Measurements from ENCODE around the gene ATXN7L3. TPM values are rescaled to one million over a fixed set of nuclear protein-coding genes. Genes with fewer than 3 reads are reported as not detected.

ATXN7L3 gene
- total and polyA plus RNA-seq, 2 donors (not counting 3 experiments of a cell fraction or from before 2014, with no cell fraction given) = 61.3 to 82.5 TPM

Small RNA genes lying within 50 kb of the gene (microRNA-seq; reads per million reads assigned to microRNA genes)
- not detected for gene MIR6782 (ENCODE audit: borderline number of aligned reads, borderline replicate concordance)

Small RNA genes lying within 50 kb of the gene (small RNA-seq; reads per million reads assigned to genes)
- not detected for gene MIR6782 (ENCODE audit: insufficient read depth, insufficient read length, low read depth, low replicate concordance)

Other genes with a start within 250 kb of the ATXN7L3 start
- not detected in 2 replicates for gene PYY, start 245.9 kb downstream of the ATXN7L3 start, total RNA-seq
- 0.14 TPM in 1 of 2 replicates, not detected in the other for gene PYY, start 245.9 kb downstream of the ATXN7L3 start, polyA plus RNA-seq
- gene NAGS, start 195.3 kb downstream of the ATXN7L3 start, total RNA-seq = 5.8 and 6.1 TPM in 2 replicates
- gene NAGS, start 195.3 kb downstream of the ATXN7L3 start, polyA plus RNA-seq = 3.3 and 3.7 TPM in 2 replicates
- 29.4 and 30.4 TPM in 2 replicates for gene TMEM101, start 184.9 kb downstream of the ATXN7L3 start, total RNA-seq
- gene TMEM101, start 184.9 kb downstream of the ATXN7L3 start, polyA plus RNA-seq = 60.2 and 61.6 TPM in 2 replicates
- gene LSM12, start 133.2 kb downstream of the ATXN7L3 start, total RNA-seq = 68.9 and 73.5 TPM in 2 replicates
- gene LSM12, start 133.2 kb downstream of the ATXN7L3 start, polyA plus RNA-seq = 34.3 and 36.5 TPM in 2 replicates
- gene G6PC3, start 129.1 kb downstream of the ATXN7L3 start, total RNA-seq = 74.1 and 78.4 TPM in 2 replicates
- gene G6PC3, start 129.1 kb downstream of the ATXN7L3 start, polyA plus RNA-seq = 194 and 277 TPM in 2 replicates
- 40.2 and 40.4 TPM in 2 replicates for gene HDAC5, start 76.2 kb downstream of the ATXN7L3 start, total RNA-seq
- 35.4 and 40.0 TPM in 2 replicates for gene HDAC5, start 76.2 kb downstream of the ATXN7L3 start, polyA plus RNA-seq
- 9.0 and 10.1 TPM in 2 replicates for gene HROB, start 58.0 kb downstream of the ATXN7L3 start, total RNA-seq
- gene HROB, start 58.0 kb downstream of the ATXN7L3 start, polyA plus RNA-seq = 6.9 and 7.0 TPM in 2 replicates
- not detected in 2 replicates for gene ASB16, start 29.2 kb downstream of the ATXN7L3 start, total RNA-seq
- not detected in 2 replicates for gene ASB16, start 29.2 kb downstream of the ATXN7L3 start, polyA plus RNA-seq
- gene TMUB2, start 12.9 kb downstream of the ATXN7L3 start, total RNA-seq = 39.5 and 43.6 TPM in 2 replicates
- 72.5 and 80.0 TPM in 2 replicates for gene TMUB2, start 12.9 kb downstream of the ATXN7L3 start, polyA plus RNA-seq
- 74.3 and 84.7 TPM in 2 replicates for gene UBTF, start 19.8 kb upstream of the ATXN7L3 start, total RNA-seq
- 10.8 and 14.7 TPM in 2 replicates for gene UBTF, start 19.8 kb upstream of the ATXN7L3 start, polyA plus RNA-seq
- gene SLC4A1, start 68.3 kb upstream of the ATXN7L3 start, total RNA-seq = not detected in 2 replicates
- gene SLC4A1, start 68.3 kb upstream of the ATXN7L3 start, polyA plus RNA-seq = not detected in 2 replicates
- not detected in 2 replicates for gene RUNDC3A, start 108.7 kb upstream of the ATXN7L3 start, total RNA-seq
- gene RUNDC3A, start 108.7 kb upstream of the ATXN7L3 start, polyA plus RNA-seq = 0.12 and 0.13 TPM in 2 replicates
- gene SLC25A39, start 124.9 kb upstream of the ATXN7L3 start, total RNA-seq = 88.5 and 97.9 TPM in 2 replicates
- 151 and 159 TPM in 2 replicates for gene SLC25A39, start 124.9 kb upstream of the ATXN7L3 start, polyA plus RNA-seq
- 343 and 346 TPM in 2 replicates for gene GRN, start 145.4 kb upstream of the ATXN7L3 start, total RNA-seq
- gene GRN, start 145.4 kb upstream of the ATXN7L3 start, polyA plus RNA-seq = 1,034 and 1,362 TPM in 2 replicates
- gene FAM171A2, start 164.0 kb upstream of the ATXN7L3 start, total RNA-seq = 12.0 and 13.4 TPM in 2 replicates
- 11.3 and 13.0 TPM in 2 replicates for gene FAM171A2, start 164.0 kb upstream of the ATXN7L3 start, polyA plus RNA-seq
- 0.48 and 0.82 TPM in 2 replicates for gene ITGA2B, start 189.8 kb upstream of the ATXN7L3 start, total RNA-seq
- 0.26 and 0.29 TPM in 2 replicates for gene ITGA2B, start 189.8 kb upstream of the ATXN7L3 start, polyA plus RNA-seq

Measured in endothelial cell of umbilical vein (primary cell).